Thyroid gland (tissue), 4 donors: ENCODE measurements around the gene OR1S1.

Experiments
- CTCF ChIP-seq, 6 experiments: fragments of 200-600 bp in 3 of 6; fragments of 450-650 bp in 3 of 6; sonication (generic) in 3 of 6; IDR thresholded peaks; one replicate each; pipeline ENCODE4 v1.5.1; 2016 to 2019; ENCODE audit warnings: antibody characterized with exemption in 6 of 6, mild to moderate bottlenecking in 2 of 6, inconsistent platforms in 1 of 6, moderate library complexity in 1 of 6
- POLR2A ChIP-seq, 2 donors: fragments of 450-650 bp; IDR thresholded peaks; one replicate each; pipeline ENCODE4 v1.6.1; 2017; ENCODE audit warnings: antibody characterized with exemption in 2 of 2, mild to moderate bottlenecking in 2 of 2, moderate library complexity in 1 of 2

GRCh38 chr11:58188770-58189169 lies 23.8 kb upstream of the OR1S1 start, which contains the start of gene OR9Q2:
- TF ChIP-seq CTCF (IDR thresholded peaks at IDR 0.05) (no peak), POLR2A (IDR thresholded peaks at IDR 0.05) (no peak)
